AG04450 (cell line): Measurements from ENCODE around the gene DNAH12. TPM values are rescaled to one million over a fixed set of nuclear protein-coding genes. Genes with fewer than 3 reads are reported as not detected.

Experiments
- CTCF ChIA-PET: fragments of 300-600, 350-600 bp; formaldehyde crosslinking; extraction: SDS; loops from one replicate; lab custom pipeline; 2022; ENCODE audit warnings: antibody characterized with exemption, inconsistent platforms; lab: Charles Lee
- POLR2A ChIA-PET: fragments of 350-600 bp; formaldehyde crosslinking; extraction: SDS; loops from one replicate; lab custom pipeline; 2021; ENCODE audit warnings: antibody characterized with exemption, inconsistent platforms; lab: Yijun Ruan, JAX
- DNase-seq: peaks from one replicate; pipeline ENCODE4 v3.0.0-alpha.2; 2011; ENCODE audit warnings: low read depth, low spot score
- H3K27ac ChIP-seq: one replicate; pipeline ENCODE4 v1.5.1; 2012; ENCODE audit warnings: low read depth, low read length, control low read depth
- H3K27me3 ChIP-seq: one replicate; pipeline ENCODE4 v1.6.0; 2012; ENCODE audit warnings: low read length; ENCODE audit not compliant: control insufficient read depth, insufficient read depth
- H3K4me3 ChIP-seq: 2 replicates; pipeline ENCODE4 v1.5.1; 2011; ENCODE audit warnings: mild to moderate bottlenecking, low read depth, low read length, control low read depth
- H3K9me3 ChIP-seq: 2 replicates; pipeline ENCODE4 v1.5.1; 2012; ENCODE audit warnings: low read length; ENCODE audit not compliant: control insufficient read depth, insufficient read depth
- CTCF ChIP-seq: IDR thresholded peaks from 2 replicates; pipeline ENCODE4 v1.5.1; 2011; ENCODE audit warnings: low read depth, low read length, control low read depth, inconsistent platforms
- polyA plus RNA-seq: library from polyadenylated mRNA; depleted of rRNA; stranded (reverse); fragments of >200 nt; gene quantifications from 2 replicates; pipeline ENCODE4 v1.2.3, GENCODE V29; 2011

Gene DNAH12
- polyA plus RNA-seq, 1 experiment: not detected

GRCh38 chr3:57583544-57583943 lies 39.4 kb upstream of the DNAH12 start:
- no peak for TF ChIP-seq CTCF
- CTCF ChIA-PET: no interaction called here

GRCh38 chr3:57582474-57583168 lies 38.5 kb upstream of the DNAH12 start:
- CTCF ChIA-PET: no interaction called here
- H3K4me3 ChIP-seq: no peak overlapping the region
- POLR2A ChIA-PET: no interaction called here
- 0 out of 2 replicates have a peak, but pooled peaks have one; percentile 5 for TF ChIP-seq CTCF
- no peak for DNase-seq
- no peak overlapping the region for H3K27ac ChIP-seq
- no peaks in the 10 kb centered on the region for H3K27me3 ChIP-seq
- H3K9me3 ChIP-seq: no peaks in the 10 kb centered on the region

More at GRCh38 chr3:57583544-57583943, 39.4 kb upstream of the DNAH12 start:
- no peak for DNase-seq
- Histone ChIP-seq H3K27me3 (no peaks in the 10 kb centered on the region), H3K27ac (no peak overlapping the region), H3K4me3 (no peak overlapping the region), H3K9me3 (no peaks in the 10 kb centered on the region)
- POLR2A ChIA-PET: no interaction called here

- Histone ChIP-seq H3K27ac (no peak overlapping the region), H3K4me3 (no peak overlapping the region), H3K27me3 (no peaks in the 10 kb centered on the region), H3K9me3 (no peaks in the 10 kb centered on the region)
- CTCF ChIA-PET: no interaction called here
- POLR2A ChIA-PET: no interaction called here
- no peak for TF ChIP-seq CTCF
- no peak for DNase-seq
Measured at GRCh38 chr3:57577801-57578200, 33.7 kb upstream of the DNAH12 start.

GRCh38 chr3:57575966-57576626 lies 32.0 kb upstream of the DNAH12 start:
- Histone ChIP-seq H3K27ac (no peak overlapping the region), H3K27me3 (no peaks in the 10 kb centered on the region), H3K4me3 (no peak overlapping the region), H3K9me3 (no peaks in the 10 kb centered on the region)
- no peak for DNase-seq
- TF ChIP-seq CTCF: no peak
- POLR2A ChIA-PET: interaction anchor here (0.5 to 1.0 kb wide), 2 partner anchors 21 to 129 kb away, joined by 3 read pairs; partner anchors contain the start of gene ARF4
- CTCF ChIA-PET: no interaction called here

GRCh38 chr3:57572096-57572495 lies 28.0 kb upstream of the DNAH12 start:
- TF ChIP-seq CTCF: no peak
- Histone ChIP-seq H3K9me3 (no peaks in the 10 kb centered on the region), H3K27me3 (no peaks in the 10 kb centered on the region), H3K27ac (no peak overlapping the region), H3K4me3 (no peak overlapping the region)
- POLR2A ChIA-PET: no interaction called here
- CTCF ChIA-PET: no interaction called here
- no peak for DNase-seq
